WTC11 (cell line): ENCODE results near the gene LRRC47. TPM values are rescaled to one million over a fixed set of nuclear protein-coding genes. Genes with fewer than 3 reads are reported as not detected.

Source experiments
- ATAC-seq: fragments of 200-7000 bp; cut with Tn5 transposase; 2 replicates; pipeline ENCODE4 v1.10.0; 2021; ENCODE audit warnings: mild to moderate bottlenecking, moderate library complexity
- CTCF ChIA-PET: fragments of 300-600 bp; sonication (Branson Sonifier 250); formaldehyde crosslinking; loops from one replicate; lab custom pipeline; 2021; ENCODE audit warnings: antibody characterized with exemption; lab: Charles Lee
- POLR2A ChIA-PET: fragments of 350-600 bp; sonication (Branson Sonifier 250); formaldehyde crosslinking; loops from one replicate; lab custom pipeline; 2021; ENCODE audit warnings: antibody characterized with exemption; lab: Charles Lee
- DNase-seq: peaks from one replicate; pipeline ENCODE4 v3.0.0; 2021; ENCODE audit warnings: low spot score
- H3K27ac Mint-ChIP-seq: 2 replicates; pipeline ENCODE4 v1.8.0; 2021; ENCODE audit warnings: mixed read lengths
- H3K27me3 Mint-ChIP-seq: 2 replicates; pipeline ENCODE4 v1.8.0; 2021; ENCODE audit warnings: low read depth, mild to moderate bottlenecking, moderate library complexity, mixed read lengths
- H3K36me3 Mint-ChIP-seq: 2 replicates; pipeline ENCODE4 v1.8.0; 2021; ENCODE audit warnings: mixed read lengths
- H3K4me1 Mint-ChIP-seq: 2 replicates; pipeline ENCODE4 v1.8.0; 2022; ENCODE audit warnings: mixed read lengths
- H3K4me3 Mint-ChIP-seq: 2 replicates; pipeline ENCODE4 v1.8.0; 2021; ENCODE audit warnings: mild to moderate bottlenecking, moderate library complexity, mixed read lengths
- H3K9me3 Mint-ChIP-seq: 2 replicates; pipeline ENCODE4 v1.8.0; 2021; ENCODE audit warnings: mixed read lengths
- CREM ChIP-seq: sonication (generic); formaldehyde crosslinking; IDR thresholded peaks from 2 replicates; pipeline ENCODE4 v1.8.1; 2022; ENCODE audit warnings: mild to moderate bottlenecking, missing genetic modification reagents, moderate library complexity
- E2F5 ChIP-seq: sonication (generic); formaldehyde crosslinking; IDR thresholded peaks from 2 replicates; pipeline ENCODE4 v1.8.1; 2022; ENCODE audit warnings: mild to moderate bottlenecking, moderate library complexity, missing genetic modification reagents
- ESRRA ChIP-seq: sonication (generic); formaldehyde crosslinking; IDR thresholded peaks from 2 replicates; pipeline ENCODE4 v1.8.1; 2022; ENCODE audit warnings: mild to moderate bottlenecking, missing genetic modification reagents, borderline replicate concordance
- FOXJ3 ChIP-seq: sonication (generic); formaldehyde crosslinking; IDR thresholded peaks from 2 replicates; pipeline ENCODE4 v1.9.0; 2021; ENCODE audit warnings: missing genetic modification reagents, mild to moderate bottlenecking, borderline replicate concordance
- GABPB1 ChIP-seq: sonication (generic); formaldehyde crosslinking; IDR thresholded peaks from 2 replicates; pipeline ENCODE4 v1.8.1; 2023; ENCODE audit warnings: mild to moderate bottlenecking, missing genetic modification reagents
- KAT7 ChIP-seq: sonication (generic); formaldehyde crosslinking; IDR thresholded peaks from 2 replicates; pipeline ENCODE4 v1.8.1; 2023; ENCODE audit warnings: missing genetic modification reagents, mild to moderate bottlenecking, borderline replicate concordance
- NFYB ChIP-seq: sonication (generic); formaldehyde crosslinking; conservative IDR thresholded peaks from 2 replicates; pipeline ENCODE4 v1.8.0; 2022; ENCODE audit warnings: low read depth, missing genetic modification reagents
- RORB ChIP-seq: fragments of 250-450 bp; sonication (Bioruptor Pico); IDR thresholded peaks from 2 replicates; pipeline ENCODE4 v1.9.0; 2021; ENCODE audit warnings: mild to moderate bottlenecking
- TEAD4 ChIP-seq: sonication (generic); formaldehyde crosslinking; IDR thresholded peaks from 2 replicates; pipeline ENCODE4 v1.8.0; 2022; ENCODE audit warnings: mild to moderate bottlenecking, missing genetic modification reagents
- ZNF425 ChIP-seq: fragments of 250-450 bp; sonication (Bioruptor Pico); conservative IDR thresholded peaks from 2 replicates; pipeline ENCODE4 v1.9.0; 2021; ENCODE audit warnings: mild to moderate bottlenecking
- ZNF532 ChIP-seq: fragments of 250-450 bp; sonication (Bioruptor Pico); IDR thresholded peaks from 2 replicates; pipeline ENCODE4 v1.9.0; 2021; ENCODE audit warnings: mild to moderate bottlenecking, borderline replicate concordance
- total RNA-seq: library from RNA; stranded (reverse); gene quantifications from 3 replicates; pipeline ENCODE4 v1.2.3, GENCODE V29; 2021
- TF ChIP-seq, protein P1 (sequence below): sonication (generic); formaldehyde crosslinking; conservative IDR thresholded peaks from 2 replicates; pipeline ENCODE4 v1.8.1; 2022; ENCODE audit warnings: mild to moderate bottlenecking, missing genetic modification reagents
- TF ChIP-seq, protein P2 (sequence below): sonication (generic); formaldehyde crosslinking; IDR thresholded peaks from 2 replicates; pipeline ENCODE4 v1.8.0; 2023; ENCODE audit warnings: missing genetic modification reagents, mild to moderate bottlenecking, borderline replicate concordance
- TF ChIP-seq, protein P3 (sequence below): sonication (generic); formaldehyde crosslinking; IDR thresholded peaks from 2 replicates; pipeline ENCODE4 v1.8.1; 2023; ENCODE audit warnings: mild to moderate bottlenecking, missing genetic modification reagents
- TF ChIP-seq, protein P4 (sequence below): fragments of 250-450 bp; sonication (Bioruptor Pico); IDR thresholded peaks from 2 replicates; pipeline ENCODE4 v1.8.0; 2021; ENCODE audit warnings: mild to moderate bottlenecking

The LRRC47 gene
- total RNA-seq, 1 experiment from 2014 or later: 92.4 TPM

DNA sequence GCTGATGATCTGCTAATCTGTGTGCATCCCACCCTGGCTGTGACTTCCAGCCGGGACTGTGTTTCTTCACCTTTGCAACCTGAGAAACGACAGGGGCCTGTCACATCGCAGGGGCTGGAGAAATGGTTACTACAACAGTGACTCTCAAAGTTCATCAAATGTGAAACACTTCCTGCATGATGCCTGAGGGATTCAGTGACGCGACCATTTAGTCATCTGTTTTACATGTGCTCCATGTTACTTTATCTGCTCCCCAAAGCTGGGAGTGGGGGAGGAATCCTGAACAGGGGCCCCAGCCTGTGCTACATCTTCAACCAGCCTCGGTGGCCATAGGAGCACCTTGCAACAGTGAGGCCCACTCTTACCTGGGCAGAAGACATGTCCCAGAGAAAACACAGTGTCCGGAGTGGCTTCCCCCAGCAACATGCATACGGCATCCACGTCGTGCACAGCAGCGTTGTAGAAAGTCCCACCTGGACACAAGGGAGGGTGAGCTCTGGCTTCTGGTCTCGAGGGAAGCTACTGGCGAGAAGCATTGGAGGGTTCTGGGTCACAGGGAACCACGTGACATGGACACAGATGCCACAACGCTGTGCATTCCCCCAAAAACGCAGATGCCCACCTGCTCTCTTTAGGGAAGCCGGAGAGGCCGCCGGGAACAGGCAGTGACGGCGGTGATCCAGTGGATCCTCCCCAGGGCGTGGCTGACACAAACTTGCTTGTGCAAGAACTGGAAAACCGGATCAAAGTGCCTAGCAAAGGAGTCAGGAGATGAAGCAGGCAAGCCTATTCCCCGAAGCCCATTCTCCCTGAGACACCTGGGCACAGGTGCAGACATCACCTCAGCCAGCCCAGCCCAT, 53.6 kb downstream of the LRRC47 start:
- Mint-ChIP-seq H3K27me3 (no peaks in the 10 kb centered on the region), H3K27ac (peak overlapping the region; percentile 37; the same call in 1 of the 2 replicates), H3K36me3 (peaks cover 31% of the 10 kb centered on the region), H3K9me3 (no peaks in the 10 kb centered on the region), H3K4me3 (no peak overlapping the region), H3K4me1 (peaks cover 30% of the 10 kb centered on the region)
- TF ChIP-seq RORB (CRISPR knock-in tag): no peak
- TF ChIP-seq, protein P1, sequence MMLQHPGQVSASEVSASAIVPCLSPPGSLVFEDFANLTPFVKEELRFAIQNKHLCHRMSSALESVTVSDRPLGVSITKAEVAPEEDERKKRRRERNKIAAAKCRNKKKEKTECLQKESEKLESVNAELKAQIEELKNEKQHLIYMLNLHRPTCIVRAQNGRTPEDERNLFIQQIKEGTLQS (CRISPR knock-in tag): no peak
- TF ChIP-seq, protein P2, sequence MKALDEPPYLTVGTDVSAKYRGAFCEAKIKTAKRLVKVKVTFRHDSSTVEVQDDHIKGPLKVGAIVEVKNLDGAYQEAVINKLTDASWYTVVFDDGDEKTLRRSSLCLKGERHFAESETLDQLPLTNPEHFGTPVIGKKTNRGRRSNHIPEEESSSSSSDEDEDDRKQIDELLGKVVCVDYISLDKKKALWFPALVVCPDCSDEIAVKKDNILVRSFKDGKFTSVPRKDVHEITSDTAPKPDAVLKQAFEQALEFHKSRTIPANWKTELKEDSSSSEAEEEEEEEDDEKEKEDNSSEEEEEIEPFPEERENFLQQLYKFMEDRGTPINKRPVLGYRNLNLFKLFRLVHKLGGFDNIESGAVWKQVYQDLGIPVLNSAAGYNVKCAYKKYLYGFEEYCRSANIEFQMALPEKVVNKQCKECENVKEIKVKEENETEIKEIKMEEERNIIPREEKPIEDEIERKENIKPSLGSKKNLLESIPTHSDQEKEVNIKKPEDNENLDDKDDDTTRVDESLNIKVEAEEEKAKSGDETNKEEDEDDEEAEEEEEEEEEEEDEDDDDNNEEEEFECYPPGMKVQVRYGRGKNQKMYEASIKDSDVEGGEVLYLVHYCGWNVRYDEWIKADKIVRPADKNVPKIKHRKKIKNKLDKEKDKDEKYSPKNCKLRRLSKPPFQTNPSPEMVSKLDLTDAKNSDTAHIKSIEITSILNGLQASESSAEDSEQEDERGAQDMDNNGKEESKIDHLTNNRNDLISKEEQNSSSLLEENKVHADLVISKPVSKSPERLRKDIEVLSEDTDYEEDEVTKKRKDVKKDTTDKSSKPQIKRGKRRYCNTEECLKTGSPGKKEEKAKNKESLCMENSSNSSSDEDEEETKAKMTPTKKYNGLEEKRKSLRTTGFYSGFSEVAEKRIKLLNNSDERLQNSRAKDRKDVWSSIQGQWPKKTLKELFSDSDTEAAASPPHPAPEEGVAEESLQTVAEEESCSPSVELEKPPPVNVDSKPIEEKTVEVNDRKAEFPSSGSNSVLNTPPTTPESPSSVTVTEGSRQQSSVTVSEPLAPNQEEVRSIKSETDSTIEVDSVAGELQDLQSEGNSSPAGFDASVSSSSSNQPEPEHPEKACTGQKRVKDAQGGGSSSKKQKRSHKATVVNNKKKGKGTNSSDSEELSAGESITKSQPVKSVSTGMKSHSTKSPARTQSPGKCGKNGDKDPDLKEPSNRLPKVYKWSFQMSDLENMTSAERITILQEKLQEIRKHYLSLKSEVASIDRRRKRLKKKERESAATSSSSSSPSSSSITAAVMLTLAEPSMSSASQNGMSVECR (CRISPR knock-in tag): no peak
- TF ChIP-seq ESRRA (CRISPR knock-in tag): no peak
- TF ChIP-seq KAT7: no peak
- TF ChIP-seq E2F5: no peak
- TF ChIP-seq TEAD4 (CRISPR knock-in tag): no peak
- no peak for TF ChIP-seq ZNF532 (CRISPR knock-in tag)
- no peak for TF ChIP-seq GABPB1 (CRISPR knock-in tag)
- no peak for TF ChIP-seq CREM (CRISPR knock-in tag)
- TF ChIP-seq, protein P3, sequence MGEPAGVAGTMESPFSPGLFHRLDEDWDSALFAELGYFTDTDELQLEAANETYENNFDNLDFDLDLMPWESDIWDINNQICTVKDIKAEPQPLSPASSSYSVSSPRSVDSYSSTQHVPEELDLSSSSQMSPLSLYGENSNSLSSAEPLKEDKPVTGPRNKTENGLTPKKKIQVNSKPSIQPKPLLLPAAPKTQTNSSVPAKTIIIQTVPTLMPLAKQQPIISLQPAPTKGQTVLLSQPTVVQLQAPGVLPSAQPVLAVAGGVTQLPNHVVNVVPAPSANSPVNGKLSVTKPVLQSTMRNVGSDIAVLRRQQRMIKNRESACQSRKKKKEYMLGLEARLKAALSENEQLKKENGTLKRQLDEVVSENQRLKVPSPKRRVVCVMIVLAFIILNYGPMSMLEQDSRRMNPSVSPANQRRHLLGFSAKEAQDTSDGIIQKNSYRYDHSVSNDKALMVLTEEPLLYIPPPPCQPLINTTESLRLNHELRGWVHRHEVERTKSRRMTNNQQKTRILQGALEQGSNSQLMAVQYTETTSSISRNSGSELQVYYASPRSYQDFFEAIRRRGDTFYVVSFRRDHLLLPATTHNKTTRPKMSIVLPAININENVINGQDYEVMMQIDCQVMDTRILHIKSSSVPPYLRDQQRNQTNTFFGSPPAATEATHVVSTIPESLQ (CRISPR knock-in tag): no peak
- TF ChIP-seq ZNF425 (CRISPR knock-in tag): no peak
- TF ChIP-seq, protein P4, sequence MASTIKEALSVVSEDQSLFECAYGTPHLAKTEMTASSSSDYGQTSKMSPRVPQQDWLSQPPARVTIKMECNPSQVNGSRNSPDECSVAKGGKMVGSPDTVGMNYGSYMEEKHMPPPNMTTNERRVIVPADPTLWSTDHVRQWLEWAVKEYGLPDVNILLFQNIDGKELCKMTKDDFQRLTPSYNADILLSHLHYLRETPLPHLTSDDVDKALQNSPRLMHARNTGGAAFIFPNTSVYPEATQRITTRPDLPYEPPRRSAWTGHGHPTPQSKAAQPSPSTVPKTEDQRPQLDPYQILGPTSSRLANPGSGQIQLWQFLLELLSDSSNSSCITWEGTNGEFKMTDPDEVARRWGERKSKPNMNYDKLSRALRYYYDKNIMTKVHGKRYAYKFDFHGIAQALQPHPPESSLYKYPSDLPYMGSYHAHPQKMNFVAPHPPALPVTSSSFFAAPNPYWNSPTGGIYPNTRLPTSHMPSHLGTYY (CRISPR knock-in tag): no peak
- no peak for TF ChIP-seq NFYB
- TF ChIP-seq FOXJ3 (CRISPR knock-in tag): no peak
- ATAC-seq (no peak), DNase-seq (no peak)
- CTCF ChIA-PET: interaction anchor here (4.8 kb wide), 1 partner anchor 18 kb away, joined by 22 read pairs; no protein-coding TSS in a partner anchor
- POLR2A ChIA-PET: no interaction called here
